HG03354 (cell line): Measurements from ENCODE around the gene STEAP4.
A peak's percentile ranks its signal among the peaks of the same experiment; 100 is the strongest.

Experiments
- ATAC-seq: cut with Tn5 transposase; IDR thresholded peaks from one replicate; pipeline ENCODE4 v1.9.1; 2021; ENCODE audit warnings: mild to moderate bottlenecking; ENCODE audit not compliant: unreplicated experiment, poor library complexity, severe bottlenecking

The STEAP4 gene

GRCh38 chr7:88315522-88315921 lies 8.8 kb upstream of the STEAP4 start:
- no peak for ATAC-seq

- ATAC-seq = peak; percentile 39
Measured at GRCh38 chr7:88314061-88314491, 7.4 kb upstream of the STEAP4 start.

- no peak for ATAC-seq
Measured at GRCh38 chr7:88312061-88312663, 5.5 kb upstream of the STEAP4 start.

DNA sequence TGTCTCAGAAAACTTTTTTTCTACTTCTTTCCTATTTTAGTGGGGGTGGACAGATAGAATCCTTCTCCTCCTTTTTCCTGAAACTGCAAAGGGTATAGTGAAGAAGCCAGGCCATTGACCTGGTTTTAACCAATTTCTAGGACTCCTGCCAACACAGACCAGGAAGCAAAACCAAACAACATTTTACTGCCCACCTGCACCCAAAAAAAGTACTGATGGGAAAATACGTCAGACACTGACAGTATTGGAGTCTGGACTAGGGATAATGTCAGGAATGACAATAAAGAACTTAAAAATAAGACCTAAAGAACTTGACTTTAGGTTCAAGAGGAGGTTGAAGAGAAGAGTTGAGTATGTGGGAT lies 5.0 kb upstream of the STEAP4 start:
- ATAC-seq = no peak

GRCh38 chr7:88310956-88311674 lies 4.4 kb upstream of the STEAP4 start:
- no peak for ATAC-seq

GRCh38 chr7:88309819-88310218 lies 3.1 kb upstream of the STEAP4 start:
- no peak for ATAC-seq

DNA sequence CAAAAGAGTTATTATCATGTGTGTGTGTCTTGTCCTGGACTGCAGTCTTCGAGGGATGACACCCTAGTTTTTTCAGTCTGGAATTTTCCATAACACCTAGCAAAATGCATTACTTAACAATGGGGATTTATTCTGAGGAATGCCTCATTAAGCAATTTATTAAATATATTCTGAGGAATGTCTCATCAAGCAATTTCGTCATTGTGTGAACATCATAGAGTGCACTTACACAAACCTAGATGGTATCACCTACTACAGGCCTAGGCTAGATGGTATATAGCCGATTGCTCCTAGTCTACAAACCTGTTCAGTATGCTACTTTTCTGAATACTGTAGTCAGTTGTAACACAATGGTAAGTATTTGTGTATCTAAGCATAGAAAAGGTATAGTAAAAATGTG lies 1.1 kb upstream of the STEAP4 start:
- ATAC-seq = no peak

GRCh38 chr7:88307412-88307811 lies 718 bp upstream of the STEAP4 start:
- no peak for ATAC-seq

- ATAC-seq = no peak
Measured at GRCh38 chr7:88305044-88305443, 1.6 kb downstream of the STEAP4 start.

- ATAC-seq = no peak
Measured at GRCh38 chr7:88302486-88302885, 4.2 kb downstream of the STEAP4 start.

- ATAC-seq = no peak
Measured at GRCh38 chr7:88301924-88302323, 4.8 kb downstream of the STEAP4 start.

DNA sequence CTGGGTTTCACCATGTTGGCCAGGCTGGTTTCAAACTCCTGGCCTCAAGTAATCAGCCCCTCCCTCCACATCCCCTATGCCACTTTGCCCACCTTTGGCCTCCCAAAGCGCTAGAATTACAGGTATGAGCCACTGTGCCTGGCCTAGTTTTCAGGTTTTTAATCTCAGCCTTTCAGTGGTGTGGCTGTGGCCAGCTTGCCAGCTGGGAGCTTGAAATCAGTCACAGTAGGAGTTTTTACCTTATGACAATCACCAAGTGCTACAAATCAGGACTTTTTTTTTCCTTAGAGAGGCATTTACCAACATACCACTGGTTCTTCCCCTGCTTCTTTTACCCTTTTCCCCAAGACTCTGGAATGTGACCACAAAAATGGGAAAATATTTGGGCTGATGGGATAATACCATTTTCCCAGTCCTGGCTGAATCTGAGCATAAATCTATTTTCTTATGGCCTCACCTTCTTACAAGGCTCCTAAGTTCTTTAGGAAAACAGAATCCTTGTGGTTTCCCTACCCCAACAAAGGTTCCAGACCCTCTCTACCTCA lies 6.2 kb downstream of the STEAP4 start:
- no peak for ATAC-seq

DNA sequence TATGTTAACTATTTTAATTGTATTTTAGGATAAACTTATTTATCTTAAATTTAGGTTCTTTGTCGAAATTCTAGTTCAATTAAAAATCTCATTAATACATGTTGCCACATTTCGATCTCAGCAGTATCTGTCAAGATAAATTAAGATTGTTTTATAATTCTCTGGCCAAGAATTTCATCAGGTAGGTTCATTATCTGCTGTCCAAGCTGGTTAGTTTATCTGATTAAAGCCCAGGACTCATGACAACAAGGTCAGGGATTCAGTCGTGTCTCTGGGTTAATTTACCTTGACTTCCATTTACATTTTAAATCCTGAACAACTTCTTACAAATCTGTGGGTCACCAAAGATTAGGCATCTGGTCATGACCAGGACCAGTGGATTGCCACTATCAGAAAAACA lies 7.6 kb downstream of the STEAP4 start:
- ATAC-seq = no peak

- ATAC-seq = no peak
Measured at GRCh38 chr7:88293866-88294265, 12.8 kb downstream of the STEAP4 start.

DNA sequence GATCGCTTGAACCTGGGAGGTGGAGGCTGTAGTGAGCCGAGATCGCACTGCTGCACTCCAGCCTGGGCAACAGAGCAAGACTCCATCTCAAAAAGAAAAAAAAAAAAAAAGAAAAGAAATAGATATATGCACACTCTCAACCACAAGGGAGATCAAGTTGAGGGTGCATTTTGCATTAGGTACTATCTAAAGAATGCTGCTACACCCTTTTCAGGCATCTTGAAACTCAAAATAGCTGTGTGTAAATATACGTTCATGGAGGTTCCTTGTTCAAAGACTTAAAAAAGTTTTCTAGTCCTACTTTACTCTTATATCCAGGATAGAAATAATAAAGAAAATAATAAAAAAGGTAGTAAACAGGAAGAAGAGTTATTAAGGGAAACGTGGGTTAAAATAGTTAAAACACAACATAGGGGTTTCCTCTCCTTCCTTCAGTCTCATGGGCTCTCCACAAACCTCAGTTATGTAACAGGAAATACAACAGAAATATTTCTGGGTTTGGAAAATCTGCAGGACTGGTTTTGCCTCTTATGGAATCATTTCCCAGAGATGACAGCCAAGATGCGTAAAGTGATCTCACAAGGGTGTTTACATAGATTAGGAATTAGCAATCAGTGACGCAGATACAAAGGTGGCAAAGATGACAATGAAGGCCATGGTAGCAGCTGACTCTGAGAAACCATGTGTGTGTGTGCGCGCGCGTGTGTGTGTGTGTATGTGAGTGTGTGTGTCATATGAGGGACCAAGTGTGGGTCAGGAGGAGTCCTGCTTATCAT lies 15.1 kb downstream of the STEAP4 start:
- ATAC-seq = no peak

DNA sequence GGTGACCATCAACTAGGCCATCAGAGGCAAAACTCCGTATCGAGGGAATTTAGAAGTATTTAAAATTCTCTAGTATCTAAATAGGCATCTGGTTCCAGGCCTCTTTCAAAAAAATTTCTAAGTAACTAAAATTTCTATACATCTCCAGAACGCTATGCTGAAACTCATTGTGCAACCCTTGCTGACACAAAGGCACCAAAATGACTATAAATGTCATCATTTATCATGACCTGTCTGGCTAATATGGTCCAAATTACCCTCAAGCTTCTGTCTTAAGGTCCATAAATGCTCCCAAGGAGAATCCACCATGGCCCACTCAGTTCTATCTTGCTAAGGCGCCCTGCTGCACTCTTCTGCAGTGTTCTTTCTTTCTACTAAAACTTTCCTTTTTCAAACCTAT lies 16.2 kb downstream of the STEAP4 start:
- ATAC-seq = no peak

GRCh38 chr7:88289564-88290025 lies 17.1 kb downstream of the STEAP4 start:
- no peak for ATAC-seq

DNA sequence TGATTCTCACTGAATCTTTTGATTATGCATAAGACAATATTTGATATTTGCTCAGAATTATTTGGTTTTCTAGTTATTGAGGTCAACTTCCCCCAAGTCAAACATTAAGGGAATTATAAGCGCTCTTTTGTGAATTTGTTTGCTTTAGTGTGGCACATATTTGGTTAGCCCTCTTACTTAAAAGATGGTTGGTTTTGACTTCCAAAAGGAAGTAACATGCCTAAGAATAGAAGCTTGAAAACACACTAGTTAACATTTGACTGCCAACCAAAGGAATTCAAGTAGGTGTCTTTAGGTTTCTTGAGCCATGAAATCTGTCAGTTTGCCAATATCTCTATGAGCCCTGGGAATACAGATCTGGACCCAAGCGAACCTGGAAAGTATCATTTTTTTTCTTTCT lies 24.9 kb downstream of the STEAP4 start:
- ATAC-seq = no peak

GRCh38 chr7:88280801-88281200 lies 25.9 kb downstream of the STEAP4 start:
- ATAC-seq = no peak

DNA sequence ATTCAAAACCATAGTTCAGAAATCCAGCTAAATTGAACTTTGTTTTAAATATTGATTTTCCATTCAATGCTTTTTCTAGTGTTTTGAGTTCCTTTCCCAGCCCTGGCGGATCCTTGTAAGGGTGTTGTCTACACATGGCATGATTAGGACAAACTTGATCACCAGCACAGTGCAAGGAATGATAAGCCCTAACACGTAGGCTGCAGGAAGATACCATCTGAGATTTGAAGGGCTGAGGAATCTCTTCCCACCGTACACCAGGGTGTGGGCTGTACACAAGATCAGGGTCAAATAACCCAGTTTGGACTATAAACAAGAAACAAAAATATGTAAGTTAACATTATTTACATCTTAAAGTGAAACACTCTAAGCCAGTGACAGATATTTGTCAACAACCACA lies 27.4 kb downstream of the STEAP4 start:
- ATAC-seq = no peak

DNA sequence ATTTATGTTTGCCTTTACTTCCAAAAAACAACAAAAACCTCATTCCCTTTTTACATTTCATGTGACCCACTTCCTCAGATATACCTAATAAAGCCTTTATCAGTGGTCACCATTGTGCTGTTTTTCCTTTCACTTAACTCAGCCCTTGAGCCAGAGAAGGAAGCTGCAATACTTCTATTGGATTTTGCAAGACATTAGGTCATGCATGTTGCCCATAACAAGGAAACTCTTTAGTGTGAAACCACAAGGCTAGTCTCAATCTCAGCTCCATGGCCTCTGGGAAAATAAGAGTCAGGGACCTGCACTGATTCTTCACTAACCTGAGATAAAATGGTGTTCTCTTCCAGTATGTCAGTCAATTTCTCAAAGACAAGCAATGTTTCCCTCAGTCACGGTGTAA lies 27.8 kb downstream of the STEAP4 start:
- no peak for ATAC-seq
